Activated naive CD8-positive, alpha-beta T cell (primary cell): ENCODE data around the gene PARVB.
"Not testable (repeated sequence)": the region's sequence is repeated elsewhere in the genome, so short reads cannot be mapped to it uniquely, and the experiment has no call there.

Experiments
- H3K27ac Mint-ChIP-seq: one replicate; pipeline ENCODE4 v1.8.0; 2021; ENCODE audit warnings: mixed read lengths
- H3K27me3 Mint-ChIP-seq: one replicate; pipeline ENCODE4 v1.8.0; 2021; ENCODE audit warnings: mixed read lengths
- H3K36me3 Mint-ChIP-seq: one replicate; pipeline ENCODE4 v1.8.0; 2021; ENCODE audit warnings: mixed read lengths
- H3K4me1 Mint-ChIP-seq: one replicate; pipeline ENCODE4 v1.8.0; 2021; ENCODE audit warnings: low read depth, mixed read lengths
- H3K4me3 Mint-ChIP-seq: one replicate; pipeline ENCODE4 v1.8.0; 2021; ENCODE audit warnings: mild to moderate bottlenecking, mixed read lengths
- H3K9me3 Mint-ChIP-seq: one replicate; pipeline ENCODE4 v1.8.0; 2021; ENCODE audit warnings: low read depth, mixed read lengths

Gene PARVB

GRCh38 chr22:44108076-44108475, 84.0 kb downstream of the PARVB start:
- H3K36me3 Mint-ChIP-seq, result no peaks in the 10 kb centered on the region
- H3K27me3 Mint-ChIP-seq, result no peaks in the 10 kb centered on the region
- no peaks in the 10 kb centered on the region for H3K4me1 Mint-ChIP-seq
- H3K9me3 Mint-ChIP-seq, result no peaks in the 10 kb centered on the region
- no peak overlapping the region for H3K4me3 Mint-ChIP-seq
- H3K27ac Mint-ChIP-seq, result no peak overlapping the region

GRCh38 chr22:44108806-44109385, 84.8 kb downstream of the PARVB start:
- H3K4me1 Mint-ChIP-seq, result no peaks in the 10 kb centered on the region
- no peaks in the 10 kb centered on the region for H3K27me3 Mint-ChIP-seq
- H3K9me3 Mint-ChIP-seq, result no peaks in the 10 kb centered on the region
- H3K27ac Mint-ChIP-seq, result no peak overlapping the region
- H3K4me3 Mint-ChIP-seq, result no peak overlapping the region
- no peaks in the 10 kb centered on the region for H3K36me3 Mint-ChIP-seq

GRCh38 chr22:44109416-44109815, 85.3 kb downstream of the PARVB start:
- no peaks in the 10 kb centered on the region for H3K4me1 Mint-ChIP-seq
- no peaks in the 10 kb centered on the region for H3K27me3 Mint-ChIP-seq
- no peak overlapping the region for H3K4me3 Mint-ChIP-seq
- no peaks in the 10 kb centered on the region for H3K9me3 Mint-ChIP-seq
- no peaks in the 10 kb centered on the region for H3K36me3 Mint-ChIP-seq
- no peak overlapping the region for H3K27ac Mint-ChIP-seq

GRCh38 chr22:44110656-44111055, 86.6 kb downstream of the PARVB start:
- H3K9me3 Mint-ChIP-seq, H3K27me3 Mint-ChIP-seq, H3K4me1 Mint-ChIP-seq, H3K27ac Mint-ChIP-seq, H3K36me3 Mint-ChIP-seq, H3K4me3 Mint-ChIP-seq: not testable (repeated sequence)

GRCh38 chr22:44111562-44112155, 87.6 kb downstream of the PARVB start:
- H3K9me3 Mint-ChIP-seq, result no peaks in the 10 kb centered on the region
- no peaks in the 10 kb centered on the region for H3K27me3 Mint-ChIP-seq
- no peaks in the 10 kb centered on the region for H3K4me1 Mint-ChIP-seq
- H3K4me3 Mint-ChIP-seq, result no peak overlapping the region
- H3K36me3 Mint-ChIP-seq, result no peaks in the 10 kb centered on the region
- H3K27ac Mint-ChIP-seq, result no peak overlapping the region

- Mint-ChIP-seq H3K27me3 (no peaks in the 10 kb centered on the region), H3K36me3 (no peaks in the 10 kb centered on the region), H3K27ac (no peak overlapping the region), H3K4me1 (no peaks in the 10 kb centered on the region), H3K9me3 (no peaks in the 10 kb centered on the region), H3K4me3 (no peak overlapping the region)
Observed at GRCh38 chr22:44112191-44112590, 88.1 kb downstream of the PARVB start.

GRCh38 chr22:44116331-44116730, 92.2 kb downstream of the PARVB start:
- Mint-ChIP-seq H3K4me3 (no peak overlapping the region), H3K4me1 (no peaks in the 10 kb centered on the region), H3K36me3 (peaks cover 3% of the 10 kb centered on the region), H3K9me3 (no peaks in the 10 kb centered on the region), H3K27me3 (no peaks in the 10 kb centered on the region), H3K27ac (no peak overlapping the region)

- H3K36me3 Mint-ChIP-seq, result peaks cover 3% of the 10 kb centered on the region
- no peak overlapping the region for H3K4me3 Mint-ChIP-seq
- no peak overlapping the region for H3K27ac Mint-ChIP-seq
- no peaks in the 10 kb centered on the region for H3K9me3 Mint-ChIP-seq
- H3K4me1 Mint-ChIP-seq, result no peaks in the 10 kb centered on the region
- H3K27me3 Mint-ChIP-seq, result no peaks in the 10 kb centered on the region
Observed at GRCh38 chr22:44116755-44117684, 92.9 kb downstream of the PARVB start.

- H3K9me3 Mint-ChIP-seq, result no peaks in the 10 kb centered on the region
- peaks cover 3% of the 10 kb centered on the region for H3K36me3 Mint-ChIP-seq
Observed at GRCh38 chr22:44117746-44118145, 93.6 kb downstream of the PARVB start.

GRCh38 chr22:44118645-44119315, 94.7 kb downstream of the PARVB start:
- Mint-ChIP-seq H3K27ac (no peak overlapping the region), H3K4me1 (no peaks in the 10 kb centered on the region), H3K9me3 (no peaks in the 10 kb centered on the region), H3K4me3 (no peak overlapping the region), H3K27me3 (no peaks in the 10 kb centered on the region), H3K36me3 (peaks cover 3% of the 10 kb centered on the region)

More at GRCh38 chr22:44117746-44118145, 93.6 kb downstream of the PARVB start:
- H3K4me1 Mint-ChIP-seq, result no peaks in the 10 kb centered on the region
- H3K4me3 Mint-ChIP-seq, result no peak overlapping the region
- H3K27ac Mint-ChIP-seq, result no peak overlapping the region
- H3K27me3 Mint-ChIP-seq, result no peaks in the 10 kb centered on the region

- H3K36me3 Mint-ChIP-seq, result peaks cover 3% of the 10 kb centered on the region
Observed at GRCh38 chr22:44119669-44120313, 95.7 kb downstream of the PARVB start.

GRCh38 chr22:44120314-44120704, 96.2 kb downstream of the PARVB start:
- Mint-ChIP-seq H3K36me3 (peaks cover 5% of the 10 kb centered on the region), H3K4me3 (no peak overlapping the region), H3K27me3 (peaks cover 1% of the 10 kb centered on the region), H3K27ac (no peak overlapping the region), H3K9me3 (no peaks in the 10 kb centered on the region), H3K4me1 (no peaks in the 10 kb centered on the region)

More at GRCh38 chr22:44119669-44120313, 95.7 kb downstream of the PARVB start:
- H3K4me1 Mint-ChIP-seq, result no peaks in the 10 kb centered on the region
- no peaks in the 10 kb centered on the region for H3K9me3 Mint-ChIP-seq
- no peak overlapping the region for H3K4me3 Mint-ChIP-seq
- H3K27me3 Mint-ChIP-seq, result no peaks in the 10 kb centered on the region
- no peak overlapping the region for H3K27ac Mint-ChIP-seq

GRCh38 chr22:44125421-44125820, 101.3 kb downstream of the PARVB start:
- Mint-ChIP-seq H3K27ac (no peak overlapping the region), H3K4me1 (no peaks in the 10 kb centered on the region), H3K27me3 (peaks cover 1% of the 10 kb centered on the region), H3K4me3 (no peak overlapping the region), H3K9me3 (peaks cover 4% of the 10 kb centered on the region), H3K36me3 (peaks cover 12% of the 10 kb centered on the region)

GRCh38 chr22:44126807-44127206, 102.7 kb downstream of the PARVB start:
- H3K4me3 Mint-ChIP-seq, result no peak overlapping the region
- peaks cover 4% of the 10 kb centered on the region for H3K9me3 Mint-ChIP-seq
- peaks cover 1% of the 10 kb centered on the region for H3K27me3 Mint-ChIP-seq
- H3K27ac Mint-ChIP-seq, result no peak overlapping the region
- H3K4me1 Mint-ChIP-seq, result no peaks in the 10 kb centered on the region
- H3K36me3 Mint-ChIP-seq, result peaks cover 12% of the 10 kb centered on the region
